GM10248 (cell line): ENCODE measurements around the gene MAPKBP1.
A peak's percentile ranks its signal among the peaks of the same experiment; 100 is the strongest.
"Not testable (repeated sequence)": the region's sequence is repeated elsewhere in the genome, so short reads cannot be mapped to it uniquely, and the experiment has no call there.

ENCODE experiments used
- CTCF ChIA-PET: fragments of 300-600 bp; sonication (Branson Sonifier 250); formaldehyde crosslinking; extraction: SDS; loops from one replicate; lab custom pipeline; 2021; ENCODE audit warnings: antibody characterized with exemption; lab: Yijun Ruan, JAX
- POLR2A ChIA-PET: fragments of 350-650 bp; sonication (Branson Sonifier 250); formaldehyde crosslinking; extraction: SDS; loops from one replicate; lab custom pipeline; 2020; ENCODE audit warnings: antibody characterized with exemption; lab: Yijun Ruan, JAX
- DNase-seq: peaks from one replicate; pipeline ENCODE4 v3.0.0; 2012; ENCODE audit errors: extremely low spot score
- CTCF ChIP-seq: IDR thresholded peaks from 2 replicates; pipeline ENCODE4 v1.5.1; 2012; ENCODE audit warnings: mild to moderate bottlenecking, low read depth; ENCODE audit errors: extremely low read depth, missing control alignments, control extremely low read depth

Gene MAPKBP1

GRCh38 chr15:41774062-41774881 is at the start of gene MAPKBP1:
Gene MAPKBP1, plus strand, starts transcription at chr15:41774484. Its CDS starts 792 bp downstream, at chr15:41775276.
- peak; percentile 88 for TF ChIP-seq CTCF
- POLR2A ChIA-PET = interaction anchor here (0.5 to 1.4 kb wide), 4 partner anchors 8 to 658 kb away, joined by 3 to 6 read pairs (median 4); partner anchors contain the start of gene EHD4
- CTCF ChIA-PET = interaction anchor here (0.7 to 20.0 kb wide), 48 partner anchors 8 to 410 kb away, joined by 3 to 316 read pairs (median 5); partner anchors contain the start of genes EHD4 and MGA

GRCh38 chr15:41727143-41727542 is 47.1 kb upstream of the MAPKBP1 start:
- no peak for TF ChIP-seq CTCF
- CTCF ChIA-PET = interaction anchor here (1.2 kb wide), 1 partner anchor 22 kb away, joined by 3 read pairs; no protein-coding TSS in a partner anchor
- POLR2A ChIA-PET = no interaction called here
- no peak for DNase-seq

More at GRCh38 chr15:41774062-41774881, at the start of gene MAPKBP1:
- DNase-seq = peak; percentile 97

GRCh38 chr15:41728061-41728460 is 46.2 kb upstream of the MAPKBP1 start:
- DNase-seq, CTCF ChIA-PET, POLR2A ChIA-PET: not testable (repeated sequence)

GRCh38 chr15:41730543-41730942 is 43.7 kb upstream of the MAPKBP1 start:
- POLR2A ChIA-PET = no interaction called here

GRCh38 chr15:41732483-41732882 is 41.8 kb upstream of the MAPKBP1 start:
- CTCF ChIA-PET = no interaction called here
- POLR2A ChIA-PET = no interaction called here
- no peak for DNase-seq
- no peak for TF ChIP-seq CTCF

More at GRCh38 chr15:41730543-41730942, 43.7 kb upstream of the MAPKBP1 start:
- TF ChIP-seq CTCF = no peak
- peak; percentile 13 for DNase-seq
- CTCF ChIA-PET = interaction anchor here (1.0 kb wide), 1 partner anchor 43 kb away, joined by 3 read pairs; the partner anchor contains the start of gene MAPKBP1

GRCh38 chr15:41734079-41734478 is 40.2 kb upstream of the MAPKBP1 start:
- ChIA-PET POLR2A (no interaction called here), CTCF (no interaction called here)
- DNase-seq = no peak
- TF ChIP-seq CTCF = no peak

- no peak for TF ChIP-seq CTCF
- no peak for DNase-seq
- ChIA-PET POLR2A (no interaction called here), CTCF (interaction anchor here (1.3 kb wide), 1 partner anchor 39 kb away, joined by 3 read pairs; no protein-coding TSS in a partner anchor)
Observed at GRCh38 chr15:41735046-41735445, 39.2 kb upstream of the MAPKBP1 start.

- DNase-seq, POLR2A ChIA-PET: not testable (repeated sequence)
- CTCF ChIA-PET = interaction anchor here (0.9 to 1.3 kb wide), 2 partner anchors 39 kb away, joined by 3 read pairs; partner anchors contain the start of gene MAPKBP1
Observed at GRCh38 chr15:41735492-41735891, 38.8 kb upstream of the MAPKBP1 start.
